ENCODE measurements around the gene HMGN5. TPM values are rescaled to one million over a fixed set of nuclear protein-coding genes. Genes with fewer than 3 reads are reported as not detected.

HMGN5 gene
- total and polyA plus RNA-seq, 2 of the 8 experiments (the other 6 are each of a cell fraction or from before 2014, with no cell fraction given): 6.0 to 20.4 TPM

GRCh38 chrX:81208916-81209315 lies 7.2 kb upstream of the HMGN5 start:
- H3K23me2 ChIP-seq (ENCODE audit: low read depth, low read length): no peaks in the 10 kb centered on the region
- H4K8ac ChIP-seq (ENCODE audit: extremely low read depth, insufficient read depth, low read length): no peak overlapping the region
- H2AFZ ChIP-seq (ENCODE audit: low read length): no peak overlapping the region
- H3K27me3 ChIP-seq (replicated peaks in 1 of 4; ENCODE audit: control insufficient read depth in 3 of 4, extremely low read depth in 1 of 4, insufficient read depth in 3 of 4, low read length in 3 of 4): no peaks in the 10 kb centered on the region
- H2AK5ac ChIP-seq (ENCODE audit: low read depth, low read length): no peak overlapping the region
- WGBS, 2 experiments (ENCODE audit: extremely low coverage in 1 of 2, insufficient coverage in 1 of 2, insufficient read length in 1 of 2, insufficient replicate concordance in 2 of 2, low coverage in 1 of 2, low lambda C conversion rate in 2 of 2, missing lambda C conversion rate in 1 of 2): 96% methylated on average over 6 of the region's 8 CpGs; no CpG with 5 or more reads in 1 of the 2 experiments
- no peak overlapping the region for H2BK15ac ChIP-seq (ENCODE audit: low read length)
- H3K27ac ChIP-seq (ENCODE audit: low read depth, low read length): no peak overlapping the region
- FAIRE-seq (no peak), DNase-seq (ENCODE audit: low read depth in 1 of 2, low spot score in 2 of 2) (no peak)
- no peak overlapping the region for H3K4me3 ChIP-seq (ENCODE audit: extremely low read depth in 1 of 4, insufficient read depth in 2 of 4, low read depth in 3 of 4, low read length in 4 of 4)
- H3K18ac ChIP-seq (ENCODE audit: extremely low read depth, low read length): no peak overlapping the region
- TF ChIP-seq KDM5A (IDR thresholded peaks at IDR 0.05; ENCODE audit: low read length): no peak
- no peak for TF ChIP-seq EP300 (IDR thresholded peaks at IDR 0.05; ENCODE audit: borderline replicate concordance in 1 of 2, low read depth in 2 of 2, low read length in 2 of 2)
- no peak for TF ChIP-seq HDAC2 (IDR thresholded peaks at IDR 0.05; ENCODE audit: borderline replicate concordance in 1 of 2, low read depth in 2 of 2, low read length in 2 of 2)
- TF ChIP-seq TBP (IDR thresholded peaks at IDR 0.05; ENCODE audit: low read depth, low read length): no peak
- no peak overlapping the region for H3K4me2 ChIP-seq (ENCODE audit: insufficient read depth in 1 of 2, low read depth in 2 of 2, low read length in 2 of 2)
- no peak overlapping the region for H2BK12ac ChIP-seq (ENCODE audit: low read depth, low read length)
- no peak overlapping the region for H3K14ac ChIP-seq (ENCODE audit: insufficient read length)
- no peak overlapping the region for H3K9ac ChIP-seq (replicated peaks in 1 of 4; ENCODE audit: extremely low read depth in 1 of 4, low read depth in 3 of 4, low read length in 3 of 4)
- no peaks in the 10 kb centered on the region for H3K79me1 ChIP-seq (ENCODE audit: low read depth, low read length)
- H3K9me3 ChIP-seq (ENCODE audit: insufficient read depth in 2 of 2, low read depth in 1 of 2, low read length in 1 of 2): no peaks in the 10 kb centered on the region
- no peak overlapping the region for H4K91ac ChIP-seq (replicated peaks; ENCODE audit: insufficient read length, low read length)
- no peaks in the 10 kb centered on the region for H3K36me3 ChIP-seq (ENCODE audit: control insufficient read depth in 2 of 4, insufficient read depth in 4 of 4, low read length in 3 of 4)
- no peak overlapping the region for H2BK120ac ChIP-seq (replicated peaks; ENCODE audit: low read depth, low read length)
- no peak overlapping the region for H4K5ac ChIP-seq (ENCODE audit: insufficient read length, low read depth, low read length)
- H3K79me2 ChIP-seq (ENCODE audit: control insufficient read depth in 1 of 2, insufficient read depth in 2 of 2, low read length in 2 of 2): peaks cover 0 to 36% of the 10 kb centered on the region in 2 experiments; a peak in 2 of 4 replicates
- no peak overlapping the region for H2BK5ac ChIP-seq (ENCODE audit: low read depth, low read length)
- no peak overlapping the region for H2BK20ac ChIP-seq (ENCODE audit: low read length)
- no peak overlapping the region for H3K4ac ChIP-seq (replicated peaks; ENCODE audit: insufficient read length, low read depth, low read length)
- H4K20me1 ChIP-seq (replicated peaks in 1 of 2; ENCODE audit: control insufficient read depth in 1 of 2, insufficient read depth in 2 of 2, low read length in 2 of 2): no peaks in the 10 kb centered on the region
- POLR2A ChIA-PET (ENCODE audit: partially characterized antibody): no interaction called here
- no peak overlapping the region for H3K23ac ChIP-seq (ENCODE audit: insufficient read length)
- no peaks in the 10 kb centered on the region for H3K4me1 ChIP-seq (replicated peaks in 1 of 4; ENCODE audit: control insufficient read depth in 3 of 4, insufficient read depth in 4 of 4, low read length in 3 of 4)
- no peak overlapping the region for H3K56ac ChIP-seq (replicated peaks; ENCODE audit: insufficient read length, low read depth, low read length)
- CTCF ChIA-PET (ENCODE audit: partially characterized antibody): no interaction called here

All from H1 (cell line).